CMK (cell line): Measurements from ENCODE around the gene HNRNPUL1.

Experiments used
- DNase-seq: peaks from one replicate; pipeline ENCODE4 v3.0.0-alpha.2; 2010; ENCODE audit warnings: low read depth

Gene HNRNPUL1

GRCh38 chr19:41353466-41354342, 89.5 kb downstream of the HNRNPUL1 start, which contains the start of gene TGFB1:
TGFB1 (minus strand) TSS chr19:41353922; CDS start chr19:41353044, 878 bp downstream.
- peak; percentile 84 for DNase-seq

GRCh38 chr19:41354343-41354953, 90.3 kb downstream of the HNRNPUL1 start:
- DNase-seq = no peak

GRCh38 chr19:41355035-41355434, 90.9 kb downstream of the HNRNPUL1 start:
- no peak for DNase-seq

- DNase-seq = no peak
Measured at GRCh38 chr19:41355802-41356201, 91.6 kb downstream of the HNRNPUL1 start.

GRCh38 chr19:41356984-41357739, 93.0 kb downstream of the HNRNPUL1 start:
- no peak for DNase-seq
